Mammary epithelial cell (primary cell): ENCODE measurements around the gene NHS.
A peak's percentile ranks its signal among the peaks of the same experiment; 100 is the strongest.

ENCODE experiments used
- CTCF ChIP-seq, 2 donors: IDR thresholded peaks in 1 of 2; conservative IDR thresholded peaks in 1 of 2; 2 replicates each; pipeline ENCODE4 v1.5.1; 2011 to 2012; ENCODE audit warnings: inconsistent platforms in 2 of 2, low read length in 2 of 2, mild to moderate bottlenecking in 2 of 2, control low read depth in 1 of 2, low read depth in 1 of 2; ENCODE audit not compliant: insufficient read depth in 1 of 2; ENCODE audit errors: extremely low read depth in 1 of 2
- EZH2 ChIP-seq: IDR thresholded peaks from 2 replicates; pipeline ENCODE4 v1.6.1; 2012; ENCODE audit warnings: low read length, inconsistent platforms, borderline replicate concordance

DNA sequence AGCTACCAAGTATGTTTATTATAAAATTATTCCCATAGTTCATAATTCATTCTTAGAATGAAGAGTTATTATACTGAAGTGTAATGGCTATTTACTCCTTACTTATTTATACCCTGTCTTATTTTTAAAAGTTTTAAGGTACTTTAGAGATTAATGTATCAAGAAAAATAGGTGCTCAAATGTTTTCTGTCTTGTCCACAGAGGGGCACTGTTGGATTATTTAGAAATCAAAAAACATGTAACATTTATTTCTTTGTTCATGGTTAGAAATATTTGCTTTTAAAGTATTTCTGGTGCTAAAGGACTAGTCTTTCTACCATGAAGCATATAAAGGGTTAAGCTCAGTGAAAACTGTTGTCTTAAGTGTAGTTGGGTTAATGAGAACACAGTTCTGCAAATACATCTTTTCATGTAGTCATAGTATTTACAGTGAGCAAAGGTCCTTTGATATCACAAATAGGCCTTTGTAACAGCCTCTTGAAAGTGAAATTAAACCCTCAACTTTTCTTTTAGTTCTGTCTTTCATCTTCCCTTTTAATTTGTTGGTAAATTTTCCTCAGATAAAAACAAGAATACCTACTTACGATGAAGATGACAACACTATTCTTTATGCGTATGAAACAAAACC lies 370.0 kb downstream of the NHS start:
- TF ChIP-seq CTCF (conservative IDR thresholded peaks at IDR 0.05 in 1 of 2, IDR thresholded peaks at IDR 0.05 in 1 of 2; ENCODE audit: extremely low read depth in 1 of 2, insufficient read depth in 1 of 2, low read depth in 1 of 2, low read length in 2 of 2) (peak; percentile 42 to 45), EZH2 (no peak)
